HCT116 (cell line): Measurements from ENCODE around the gene NCAPG2. TPM values are rescaled to one million over a fixed set of nuclear protein-coding genes. Genes with fewer than 3 reads are reported as not detected.

Source experiments
- ATAC-seq: fragments of 200-7000 bp; cut with Tn5 transposase; 2 replicates; pipeline ENCODE4 v1.9.1; 2020; ENCODE audit warnings: mild to moderate bottlenecking, moderate library complexity
- BruUV-seq: library from RNA; stranded (reverse); fragments of 400-500 nt; replicated peaks from 2 replicates; lab custom pipeline; 2021; lab: Mats Ljungman, UMichigan
- CTCF ChIA-PET: fragments of 300-600 bp; sonication (Branson Sonifier 250); formaldehyde crosslinking; loops from one replicate; lab custom pipeline; 2021; ENCODE audit warnings: antibody characterized with exemption; lab: Charles Lee
- POLR2A ChIA-PET: fragments of 300-600, 350-600 bp; sonication (Branson Sonifier 250); formaldehyde crosslinking; loops from one replicate; lab custom pipeline; 2021; ENCODE audit warnings: antibody characterized with exemption; lab: Charles Lee
- RAD21 ChIA-PET, 2 experiments: fragments of 300-600 bp; sonication (Branson Sonifier 250); formaldehyde crosslinking; loops; one replicate each; lab custom pipeline; 2023; ENCODE audit warnings: low total read pairs in 2 of 2; ENCODE audit not compliant: uncharacterized antibody in 2 of 2, unreplicated experiment in 2 of 2, low non-redundant PET in 1 of 2; lab: Charles Lee
- DNase-seq: peaks from one replicate; pipeline ENCODE4 v3.0.0-alpha.2; 2010; ENCODE audit warnings: low read depth, low spot score
- H2AFZ ChIP-seq: fragments of 200-600 bp; shearing (Covaris generic), sonication (generic); 2 replicates; pipeline ENCODE4 v1.6.1; 2017; ENCODE audit warnings: low read depth, mixed run types, mixed read lengths, antibody characterized with exemption, low read length; ENCODE audit not compliant: poor library complexity, severe bottlenecking
- H3K27ac ChIP-seq: 2 replicates; pipeline ENCODE4 v1.5.1; 2012; ENCODE audit warnings: low read depth, low read length
- H3K27me3 ChIP-seq: fragments of 200-600 bp; sonication (generic); 2 replicates; pipeline ENCODE4 v1.6.1; 2016; ENCODE audit warnings: mixed run types, low read length, mixed read lengths; ENCODE audit not compliant: insufficient read depth
- H3K36me3 ChIP-seq, 2 experiments: fragments of 200-500 bp in 1 of 2; fragments of 200-600 bp in 1 of 2; sonication (Bioruptor generic) in 1 of 2; sonication (generic) in 1 of 2; 2 replicates each; pipeline versions ENCODE4 v1.5.1 to v1.6.1; 2014 to 2016; ENCODE audit warnings: low read length in 2 of 2, inconsistent platforms in 1 of 2, mixed read lengths in 1 of 2, mixed run types in 1 of 2; ENCODE audit not compliant: insufficient read depth in 2 of 2, control insufficient read depth in 1 of 2
- H3K4me1 ChIP-seq, 2 experiments: fragments of 200-600 bp in 1 of 2; sonication (generic) in 1 of 2; 2 replicates each; pipeline versions ENCODE4 v1.5.1 to v1.6.1; 2012 to 2017; ENCODE audit warnings: low read length in 2 of 2, inconsistent platforms in 1 of 2, mild to moderate bottlenecking in 1 of 2, mixed read lengths in 1 of 2, mixed run types in 1 of 2, moderate library complexity in 1 of 2; ENCODE audit not compliant: insufficient read depth in 2 of 2, control insufficient read depth in 1 of 2
- H3K4me2 ChIP-seq: fragments of 200-600 bp; sonication (generic); 2 replicates; pipeline ENCODE4 v1.6.1; 2017; ENCODE audit warnings: mixed run types, low read length, mixed read lengths
- H3K4me3 ChIP-seq, 2 experiments: fragments of 200-600 bp in 1 of 2; sonication (generic) in 1 of 2; replicated peaks in 1 of 2; 2 replicates each; pipeline ENCODE4 v1.5.1; 2011 to 2016; ENCODE audit warnings: low read length in 2 of 2, control low read depth in 1 of 2, low read depth in 1 of 2, mild to moderate bottlenecking in 1 of 2, mixed read lengths in 1 of 2, mixed run types in 1 of 2
- H3K79me2 ChIP-seq: fragments of 200-600 bp; sonication (generic); 2 replicates; pipeline ENCODE4 v1.6.1; 2017; ENCODE audit warnings: mild to moderate bottlenecking, mixed run types, low read length, moderate library complexity, mixed read lengths; ENCODE audit not compliant: insufficient read depth
- H3K9ac ChIP-seq: fragments of 200-600 bp; sonication (generic); 2 replicates; pipeline ENCODE4 v1.6.1; 2016; ENCODE audit warnings: low read length, mixed read lengths
- H3K9me2 ChIP-seq: fragments of 200-600 bp; sonication (generic), shearing (Covaris generic); 2 replicates; pipeline ENCODE4 v1.6.1; 2017; ENCODE audit warnings: mixed run types, mild to moderate bottlenecking, moderate library complexity; ENCODE audit not compliant: insufficient read depth
- H3K9me3 ChIP-seq, 2 experiments: fragments of 200-500 bp in 1 of 2; fragments of 200-600 bp in 1 of 2; sonication (Bioruptor generic) in 1 of 2; sonication (generic) in 1 of 2; 2 replicates each; pipeline ENCODE4 v1.6.1; 2014 to 2017; ENCODE audit warnings: low read length in 2 of 2, mixed read lengths in 2 of 2, inconsistent platforms in 1 of 2, low read depth in 1 of 2, mild to moderate bottlenecking in 1 of 2, mixed run types in 1 of 2, moderate library complexity in 1 of 2; ENCODE audit not compliant: control insufficient read depth in 1 of 2, insufficient read depth in 1 of 2
- H4K20me1 ChIP-seq: fragments of 200-600 bp; sonication (generic), shearing (Covaris generic); 2 replicates; pipeline ENCODE4 v1.6.1; 2017; ENCODE audit warnings: mixed run types, mild to moderate bottlenecking, moderate library complexity; ENCODE audit not compliant: insufficient read depth
- ATF3 ChIP-seq: IDR thresholded peaks from 2 replicates; pipeline ENCODE4 v1.6.1; 2012
- CTCF ChIP-seq, 3 experiments: fragments of 200-600 bp in 1 of 3; sonication (generic) in 1 of 3; IDR thresholded peaks in 2 of 3; conservative IDR thresholded peaks in 1 of 3; 2 replicates each; pipeline ENCODE4 v1.5.1; 2012 to 2017; ENCODE audit warnings: low read depth in 2 of 3, low read length in 2 of 3, antibody characterized with exemption in 1 of 3, borderline replicate concordance in 1 of 3, control low read depth in 1 of 3, mild to moderate bottlenecking in 1 of 3, mixed read lengths in 1 of 3, mixed run types in 1 of 3, moderate library complexity in 1 of 3; ENCODE audit not compliant: insufficient read depth in 1 of 3
- ELF1 ChIP-seq: IDR thresholded peaks from 2 replicates; pipeline ENCODE4 v1.6.1; 2012; ENCODE audit warnings: low read depth, borderline replicate concordance
- EZH2 ChIP-seq: fragments of 200-600 bp; sonication (generic); IDR thresholded peaks from 2 replicates; pipeline ENCODE4 v1.6.1; 2017; ENCODE audit warnings: antibody characterized with exemption, mixed run types
- EZH2phosphoT487 ChIP-seq: fragments of 200-600 bp; IDR thresholded peaks from 2 replicates; pipeline ENCODE4 v1.6.1; 2018; ENCODE audit warnings: antibody characterized with exemption, borderline replicate concordance
- FOSL1 ChIP-seq: IDR thresholded peaks from 2 replicates; pipeline ENCODE4 v1.6.1; 2012; ENCODE audit warnings: low read depth
- JUND ChIP-seq: IDR thresholded peaks from 2 replicates; pipeline ENCODE4 v1.6.1; 2012
- SIN3A ChIP-seq: IDR thresholded peaks from 2 replicates; pipeline ENCODE4 v1.6.1; 2012; ENCODE audit warnings: low read depth
- SRF ChIP-seq: IDR thresholded peaks from 2 replicates; pipeline ENCODE4 v1.6.1; 2012; ENCODE audit warnings: low read depth
- ZNF274 ChIP-seq: fragments of 200-500 bp; sonication (Bioruptor generic); IDR thresholded peaks from 2 replicates; pipeline ENCODE4 v1.6.1; 2014; ENCODE audit warnings: mild to moderate bottlenecking, low read depth, low read length, inconsistent platforms
- intact Hi-C: fragments of 100-400 bp; cut with micrococcal nuclease; formaldehyde crosslinking; loops from 2 replicates; pipeline ENCODE4 v1.10.0; 2022
- total RNA-seq: library from RNA; stranded (reverse); gene quantifications from one replicate; pipeline ENCODE4 v1.2.1, GENCODE V29; 2021; ENCODE audit not compliant: unreplicated experiment

The NCAPG2 gene
- total RNA-seq, 1 experiment from 2014 or later: 73.1 TPM

- ChIA-PET POLR2A (no interaction called here), CTCF (interaction anchor here (0.7 kb wide), 1 partner anchor 9 kb away, joined by 4 read pairs; no protein-coding TSS in a partner anchor), RAD21 (no interaction called here)
- no peak overlapping the region for H3K4me2 ChIP-seq
- H3K36me3 ChIP-seq: no peaks in the 10 kb centered on the region; a peak in 2 of 4 replicates
- H4K20me1 ChIP-seq: no peaks in the 10 kb centered on the region
- H3K79me2 ChIP-seq: no peaks in the 10 kb centered on the region
- TF ChIP-seq JUND: no peak
- TF ChIP-seq CTCF (IDR thresholded peaks at IDR 0.05 in 2 of 3, conservative IDR thresholded peaks at IDR 0.05 in 1 of 3; ENCODE audit: borderline replicate concordance in 1 of 3, insufficient read depth in 1 of 3, low read depth in 2 of 3, low read length in 2 of 3): no peak
- no peak for TF ChIP-seq ELF1
- TF ChIP-seq FOSL1: no peak
- TF ChIP-seq EZH2: no peak
- no peak for TF ChIP-seq ATF3
- TF ChIP-seq SRF: no peak
- TF ChIP-seq EZH2phosphoT487: no peak
- TF ChIP-seq ZNF274: no peak
- TF ChIP-seq SIN3A: no peak
- TF ChIP-seq, all 23 proteins: peak for 0
- no peak for ATAC-seq
- Histone ChIP-seq H3K27ac (no peak overlapping the region), H2AFZ (no peak overlapping the region), H3K4me3 (no peak overlapping the region), H3K9ac (no peak overlapping the region), H3K9me2 (no peaks in the 10 kb centered on the region), H3K9me3 (no peaks in the 10 kb centered on the region), H3K27me3 (no peaks in the 10 kb centered on the region), H3K4me1 (no peaks in the 10 kb centered on the region)
- no peak for DNase-seq
- intact Hi-C loops: no loop called here
- BruUV-seq: no TSS peak
Measured at GRCh38 chr7:158603773-158604755, 100.5 kb downstream of the NCAPG2 start.
